ENCODE results near the gene TRAF3IP1. TPM values are rescaled to one million over a fixed set of nuclear protein-coding genes. Genes with fewer than 3 reads are reported as not detected.
A peak's percentile ranks its signal among the peaks of the same experiment; 100 is the strongest.

Gene TRAF3IP1
- total and polyA plus RNA-seq, 2 of the 13 experiments (the other 11 are each of a cell fraction or from before 2014, with no cell fraction given), result 4.1 to 12.9 TPM

- TF ChIP-seq MXD1 (CRISPR knock-in tag; IDR thresholded peaks at IDR 0.05) (no peak), CENPX (CRISPR knock-in tag; IDR thresholded peaks at IDR 0.05) (no peak), ELF4 (CRISPR knock-in tag; IDR thresholded peaks at IDR 0.05; ENCODE audit: borderline replicate concordance) (0 out of 2 replicates have a peak, but pooled peaks have one; percentile 59), BRD4 (CRISPR knock-in tag; IDR thresholded peaks at IDR 0.05) (peak; percentile 86; the same call in 1 of the 2 replicates), ZFP62 (CRISPR knock-in tag; IDR thresholded peaks at IDR 0.05) (no peak), KLF15 (CRISPR knock-in tag; IDR thresholded peaks at IDR 0.05; ENCODE audit: borderline replicate concordance) (no peak; the same call in 1 of the 2 replicates), ZNF296 (CRISPR knock-in tag; conservative IDR thresholded peaks at IDR 0.05) (no peak), JUN (CRISPR knock-in tag; IDR thresholded peaks at IDR 0.05) (peak; percentile 63; the same call in 1 of the 2 replicates), CC2D1A (CRISPR knock-in tag; IDR thresholded peaks at IDR 0.05) (0 out of 2 replicates have a peak, but pooled peaks have one; percentile 78), FOXP1 (IDR thresholded peaks at IDR 0.05) (no peak), FOXP1 (CRISPR knock-in tag; IDR thresholded peaks at IDR 0.05) (peak; percentile 60; the same call in 1 of the 2 replicates), ZFY (CRISPR knock-in tag; IDR thresholded peaks at IDR 0.05) (peak; percentile 26; the same call in 1 of the 2 replicates), CBX2 (IDR thresholded peaks at IDR 0.05; ENCODE audit: low read depth, low read length) (no peak), CBX2 (CRISPR knock-in tag; IDR thresholded peaks at IDR 0.05; ENCODE audit: low read depth) (no peak), ZNF790 (CRISPR knock-in tag; IDR thresholded peaks at IDR 0.05; ENCODE audit: borderline replicate concordance) (no peak), KAT7 (CRISPR knock-in tag; IDR thresholded peaks at IDR 0.05; ENCODE audit: borderline replicate concordance) (peak; percentile 64; the same call in 1 of the 2 replicates), MAF1 (CRISPR knock-in tag; IDR thresholded peaks at IDR 0.05; ENCODE audit: borderline replicate concordance) (no peak), SNAPC5 (CRISPR knock-in tag; IDR thresholded peaks at IDR 0.05; ENCODE audit: borderline replicate concordance) (no peak), TBX2 (CRISPR knock-in tag; IDR thresholded peaks at IDR 0.05; ENCODE audit: borderline replicate concordance) (peak; percentile 82)
- TF ChIP-seq, protein P1, sequence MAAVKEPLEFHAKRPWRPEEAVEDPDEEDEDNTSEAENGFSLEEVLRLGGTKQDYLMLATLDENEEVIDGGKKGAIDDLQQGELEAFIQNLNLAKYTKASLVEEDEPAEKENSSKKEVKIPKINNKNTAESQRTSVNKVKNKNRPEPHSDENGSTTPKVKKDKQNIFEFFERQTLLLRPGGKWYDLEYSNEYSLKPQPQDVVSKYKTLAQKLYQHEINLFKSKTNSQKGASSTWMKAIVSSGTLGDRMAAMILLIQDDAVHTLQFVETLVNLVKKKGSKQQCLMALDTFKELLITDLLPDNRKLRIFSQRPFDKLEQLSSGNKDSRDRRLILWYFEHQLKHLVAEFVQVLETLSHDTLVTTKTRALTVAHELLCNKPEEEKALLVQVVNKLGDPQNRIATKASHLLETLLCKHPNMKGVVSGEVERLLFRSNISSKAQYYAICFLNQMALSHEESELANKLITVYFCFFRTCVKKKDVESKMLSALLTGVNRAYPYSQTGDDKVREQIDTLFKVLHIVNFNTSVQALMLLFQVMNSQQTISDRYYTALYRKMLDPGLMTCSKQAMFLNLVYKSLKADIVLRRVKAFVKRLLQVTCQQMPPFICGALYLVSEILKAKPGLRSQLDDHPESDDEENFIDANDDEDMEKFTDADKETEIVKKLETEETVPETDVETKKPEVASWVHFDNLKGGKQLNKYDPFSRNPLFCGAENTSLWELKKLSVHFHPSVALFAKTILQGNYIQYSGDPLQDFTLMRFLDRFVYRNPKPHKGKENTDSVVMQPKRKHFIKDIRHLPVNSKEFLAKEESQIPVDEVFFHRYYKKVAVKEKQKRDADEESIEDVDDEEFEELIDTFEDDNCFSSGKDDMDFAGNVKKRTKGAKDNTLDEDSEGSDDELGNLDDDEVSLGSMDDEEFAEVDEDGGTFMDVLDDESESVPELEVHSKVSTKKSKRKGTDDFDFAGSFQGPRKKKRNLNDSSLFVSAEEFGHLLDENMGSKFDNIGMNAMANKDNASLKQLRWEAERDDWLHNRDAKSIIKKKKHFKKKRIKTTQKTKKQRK (IDR thresholded peaks at IDR 0.05; ENCODE audit: low read length), result no peak
- TF ChIP-seq, protein P2, sequence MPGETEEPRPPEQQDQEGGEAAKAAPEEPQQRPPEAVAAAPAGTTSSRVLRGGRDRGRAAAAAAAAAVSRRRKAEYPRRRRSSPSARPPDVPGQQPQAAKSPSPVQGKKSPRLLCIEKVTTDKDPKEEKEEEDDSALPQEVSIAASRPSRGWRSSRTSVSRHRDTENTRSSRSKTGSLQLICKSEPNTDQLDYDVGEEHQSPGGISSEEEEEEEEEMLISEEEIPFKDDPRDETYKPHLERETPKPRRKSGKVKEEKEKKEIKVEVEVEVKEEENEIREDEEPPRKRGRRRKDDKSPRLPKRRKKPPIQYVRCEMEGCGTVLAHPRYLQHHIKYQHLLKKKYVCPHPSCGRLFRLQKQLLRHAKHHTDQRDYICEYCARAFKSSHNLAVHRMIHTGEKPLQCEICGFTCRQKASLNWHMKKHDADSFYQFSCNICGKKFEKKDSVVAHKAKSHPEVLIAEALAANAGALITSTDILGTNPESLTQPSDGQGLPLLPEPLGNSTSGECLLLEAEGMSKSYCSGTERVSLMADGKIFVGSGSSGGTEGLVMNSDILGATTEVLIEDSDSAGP (CRISPR knock-in tag; IDR thresholded peaks at IDR 0.05; ENCODE audit: borderline replicate concordance), result peak; percentile 72
- TF ChIP-seq, protein P3, sequence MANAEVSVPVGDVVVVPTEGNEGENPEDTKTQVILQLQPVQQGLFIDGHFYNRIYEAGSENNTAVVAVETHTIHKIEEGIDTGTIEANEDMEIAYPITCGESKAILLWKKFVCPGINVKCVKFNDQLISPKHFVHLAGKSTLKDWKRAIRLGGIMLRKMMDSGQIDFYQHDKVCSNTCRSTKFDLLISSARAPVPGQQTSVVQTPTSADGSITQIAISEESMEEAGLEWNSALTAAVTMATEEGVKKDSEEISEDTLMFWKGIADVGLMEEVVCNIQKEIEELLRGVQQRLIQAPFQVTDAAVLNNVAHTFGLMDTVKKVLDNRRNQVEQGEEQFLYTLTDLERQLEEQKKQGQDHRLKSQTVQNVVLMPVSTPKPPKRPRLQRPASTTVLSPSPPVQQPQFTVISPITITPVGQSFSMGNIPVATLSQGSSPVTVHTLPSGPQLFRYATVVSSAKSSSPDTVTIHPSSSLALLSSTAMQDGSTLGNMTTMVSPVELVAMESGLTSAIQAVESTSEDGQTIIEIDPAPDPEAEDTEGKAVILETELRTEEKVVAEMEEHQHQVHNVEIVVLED (CRISPR knock-in tag; IDR thresholded peaks at IDR 0.05; ENCODE audit: borderline replicate concordance), result peak; percentile 40; the same call in 1 of the 2 replicates
These were observed 121.2 kb downstream of the TRAF3IP1 start (continued) for GRCh38 chr2:238441262-238442114.
